GM21526 (cell line): Measurements from ENCODE around the gene SCN2B.

Experiments used
- ATAC-seq: cut with Tn5 transposase; IDR thresholded peaks from one replicate; pipeline ENCODE4 v1.9.1; 2021; ENCODE audit warnings: moderate library complexity; ENCODE audit not compliant: unreplicated experiment, low FRiP score

Gene SCN2B

DNA sequence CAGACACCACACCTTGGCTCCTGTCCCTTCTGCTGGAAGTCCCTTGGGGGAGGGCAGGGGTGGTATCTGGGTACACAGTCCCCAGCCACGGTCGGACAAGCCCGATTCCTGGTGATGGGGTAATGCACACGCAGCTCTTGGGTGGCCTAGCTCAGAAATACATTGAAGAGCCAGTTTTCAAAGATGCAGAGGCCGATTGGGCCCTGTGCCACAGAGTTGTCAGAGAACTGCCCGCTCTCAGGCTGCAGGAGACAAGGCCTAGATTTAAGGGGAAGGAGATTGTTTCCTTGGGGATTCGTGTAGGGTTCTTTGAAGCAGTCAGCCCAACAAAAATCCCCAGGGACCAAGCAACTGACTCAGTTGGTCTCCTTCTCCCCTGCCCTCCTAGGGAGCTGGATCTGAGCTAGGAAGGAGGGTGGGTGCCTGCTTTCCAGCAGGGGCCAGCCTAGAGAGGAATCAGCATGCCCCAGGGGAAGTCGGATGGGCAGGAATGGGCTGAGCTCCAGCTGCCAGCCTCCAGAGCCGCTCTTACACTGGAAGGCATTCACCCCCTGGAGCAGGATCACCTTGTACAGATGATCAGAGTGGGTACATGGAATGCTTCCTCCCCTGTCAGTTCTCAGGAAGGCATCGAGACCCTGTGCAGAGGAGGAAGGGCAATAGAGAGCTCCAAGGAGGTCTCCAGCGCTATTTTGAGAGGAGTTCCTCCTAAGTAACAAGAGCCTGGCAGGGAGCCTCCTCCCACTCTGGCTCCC lies 20.5 kb downstream of the SCN2B start:
- no peak for ATAC-seq

GRCh38 chr11:118154641-118155040 lies 21.8 kb downstream of the SCN2B start:
- no peak for ATAC-seq

- no peak for ATAC-seq
These were observed 22.5 kb downstream of the SCN2B start for GRCh38 chr11:118153976-118154375.

DNA sequence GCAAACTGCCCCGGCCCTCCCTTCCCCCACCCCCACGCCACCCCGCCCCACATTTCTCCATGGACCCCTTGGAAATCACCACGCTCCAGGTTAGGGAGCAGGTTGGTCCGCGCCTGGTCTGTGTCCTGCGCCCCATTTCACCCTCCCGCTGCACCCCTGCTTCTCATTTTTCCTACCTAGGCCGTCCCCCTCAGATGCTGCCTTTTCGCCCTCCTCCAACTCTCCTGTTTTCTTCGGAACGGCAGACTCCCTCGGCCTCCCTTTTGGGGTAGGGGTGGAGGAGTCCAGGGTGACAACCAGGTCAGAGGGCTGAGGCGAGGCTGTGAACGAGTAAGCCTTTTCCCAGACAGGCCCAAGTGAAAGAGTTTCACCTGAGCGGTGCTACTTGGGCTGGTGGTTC lies 22.9 kb downstream of the SCN2B start:
- ATAC-seq, result no peak

GRCh38 chr11:118152552-118153471 lies 23.6 kb downstream of the SCN2B start, which contains the start of gene SCN4B:
TSS of gene SCN4B (minus strand) at chr11:118152823. CDS start at chr11:118152673, 150 bp downstream.
- ATAC-seq, result no peak

- no peak for ATAC-seq
These were observed 24.4 kb downstream of the SCN2B start for GRCh38 chr11:118152020-118152551.

GRCh38 chr11:118151431-118151830 lies 25.0 kb downstream of the SCN2B start:
- ATAC-seq, result no peak

GRCh38 chr11:118149493-118149892 lies 26.9 kb downstream of the SCN2B start:
- ATAC-seq, result no peak

GRCh38 chr11:118148856-118149255 lies 27.6 kb downstream of the SCN2B start:
- no peak for ATAC-seq

GRCh38 chr11:118148240-118148639 lies 28.2 kb downstream of the SCN2B start:
- ATAC-seq, result no peak

DNA sequence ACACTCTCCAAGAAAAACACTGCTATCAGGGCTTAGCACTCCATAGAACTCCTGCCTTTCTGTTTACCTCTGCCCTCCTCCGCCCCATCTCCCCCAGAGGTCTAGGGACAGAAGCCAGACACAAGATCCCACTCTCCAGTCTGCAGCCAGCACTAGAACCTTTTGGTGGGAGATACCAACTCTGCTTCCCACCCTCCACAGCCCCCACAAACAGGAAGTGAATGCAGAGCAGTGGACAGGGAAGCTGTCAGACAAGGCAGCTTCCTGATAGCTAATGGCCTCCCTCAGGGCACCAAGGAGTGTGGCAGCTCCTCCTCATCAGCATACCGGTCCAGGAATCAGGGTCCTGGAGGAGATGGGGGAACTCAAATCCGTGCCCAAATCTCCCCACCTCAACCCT lies 28.9 kb downstream of the SCN2B start:
- no peak for ATAC-seq

- no peak for ATAC-seq
These were observed 29.9 kb downstream of the SCN2B start for GRCh38 chr11:118146554-118146953.

DNA sequence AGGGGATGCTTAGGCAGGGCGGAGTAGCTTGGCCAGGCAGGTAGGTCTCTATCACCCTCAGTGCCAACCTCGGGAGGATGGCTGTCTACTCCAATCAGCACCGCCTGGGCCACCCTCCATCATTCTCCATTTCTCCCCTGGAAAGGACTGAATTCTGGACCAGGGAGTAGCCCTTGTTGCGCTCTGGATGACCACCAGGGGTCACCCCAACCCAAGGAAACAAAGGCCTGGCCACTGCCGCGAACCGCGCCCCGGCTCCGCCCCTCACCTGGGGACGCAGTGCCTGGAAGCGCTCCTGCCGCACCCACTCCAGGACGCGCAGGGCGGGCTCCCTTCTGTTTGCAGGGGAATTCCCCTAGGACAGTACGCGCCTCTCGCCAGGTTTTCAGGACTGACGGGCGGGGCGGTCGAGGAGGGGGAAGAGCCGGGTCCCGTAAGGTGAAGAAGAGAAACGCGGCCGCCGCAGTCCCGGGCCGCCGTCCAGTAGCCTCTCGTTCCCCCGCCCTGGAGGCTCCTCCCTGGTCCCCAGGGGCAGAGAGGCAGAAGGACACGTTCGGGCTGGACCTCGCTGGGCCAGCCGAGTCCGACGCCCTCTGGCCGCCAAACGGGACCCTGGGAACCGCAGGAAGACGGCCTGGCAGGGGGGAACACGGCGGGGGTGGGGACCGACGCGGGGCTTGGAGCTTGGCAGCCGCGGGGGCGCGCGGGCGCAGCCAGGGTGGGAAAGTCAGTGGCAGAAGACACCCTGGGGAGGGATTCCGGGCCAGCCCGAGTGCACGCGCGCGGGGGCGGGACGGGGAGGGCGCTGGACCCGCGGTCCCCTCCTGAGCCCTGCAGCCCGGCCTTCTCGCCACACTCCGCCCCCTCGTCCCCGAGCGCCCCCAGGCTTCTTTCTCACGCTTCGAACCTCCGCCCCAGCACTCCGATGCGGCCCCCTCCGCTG lies 30.9 kb downstream of the SCN2B start:
- ATAC-seq, result no peak

GRCh38 chr11:118144301-118145268 lies 31.9 kb downstream of the SCN2B start:
- no peak for ATAC-seq

DNA sequence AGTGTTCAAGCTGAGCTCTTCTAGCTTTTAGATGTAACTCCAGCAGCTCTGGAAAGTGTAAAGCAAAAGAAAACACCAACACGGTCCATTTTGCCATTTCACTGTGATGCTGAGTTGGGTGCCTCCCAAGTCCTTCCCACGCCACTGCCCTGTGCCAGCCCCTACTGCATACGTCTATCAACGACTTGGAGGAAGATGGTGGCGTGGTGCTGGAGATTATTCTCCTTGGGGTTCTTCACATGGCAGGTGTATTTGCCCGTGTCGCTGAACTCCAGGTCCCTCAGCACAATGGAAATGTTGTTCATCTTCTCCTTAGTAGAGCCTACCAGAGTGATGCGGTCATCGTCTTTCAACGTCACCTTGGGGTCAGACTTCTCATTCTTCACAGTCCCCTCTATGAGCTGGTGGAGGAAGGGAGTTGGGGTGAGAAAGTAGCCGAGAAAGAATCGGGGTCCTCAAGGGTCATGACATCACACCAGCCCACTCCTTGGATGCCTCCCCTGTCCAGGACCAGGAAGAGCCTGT lies 32.7 kb downstream of the SCN2B start:
- no peak for ATAC-seq

DNA sequence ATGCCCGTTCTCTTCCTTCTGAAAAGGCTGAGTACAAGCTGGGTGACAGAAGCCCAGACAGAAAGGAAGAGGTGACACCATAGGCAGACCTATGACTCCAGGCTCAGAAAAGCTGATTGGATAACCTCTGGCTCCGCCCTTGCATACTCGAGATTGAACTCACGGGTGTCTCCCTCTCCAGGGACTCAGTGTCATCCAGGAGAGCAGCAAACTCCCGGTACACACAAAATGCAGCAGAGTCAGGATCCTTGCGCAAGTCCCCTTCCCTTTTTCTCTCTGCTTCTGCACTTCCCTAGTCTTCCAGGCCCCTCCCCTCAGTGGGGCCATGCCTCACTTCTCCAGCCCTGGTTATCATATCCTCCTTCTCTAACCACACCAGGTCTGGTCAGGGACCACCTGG lies 33.6 kb downstream of the SCN2B start:
- no peak for ATAC-seq

GRCh38 chr11:118142081-118142480 lies 34.4 kb downstream of the SCN2B start:
- ATAC-seq, result no peak

DNA sequence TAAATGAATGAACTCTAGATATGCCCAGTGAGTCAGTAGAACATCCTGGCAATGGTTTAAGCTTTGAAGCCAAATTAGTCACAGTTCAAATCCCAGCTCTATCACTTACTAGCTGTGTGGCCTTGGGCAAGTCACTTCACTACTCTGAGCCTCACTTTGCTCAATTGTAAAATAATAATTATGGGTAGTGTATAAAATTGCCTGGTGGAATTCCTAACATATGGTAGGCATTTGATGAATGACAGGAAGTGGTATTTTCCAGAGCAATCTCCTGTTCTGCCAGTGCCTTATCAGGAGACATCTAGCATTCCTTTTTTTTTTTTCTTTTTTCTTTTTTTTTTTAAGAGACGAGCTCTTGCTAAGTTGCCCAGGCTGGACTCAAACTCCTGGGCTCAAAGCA lies 36.9 kb downstream of the SCN2B start:
- no peak for ATAC-seq
